HG03575 (cell line): ENCODE measurements around the gene ROS1.
"Not testable (repeated sequence)": the region's sequence is repeated elsewhere in the genome, so short reads cannot be mapped to it uniquely, and the experiment has no call there.

Experiments used
- ATAC-seq: cut with Tn5 transposase; IDR thresholded peaks from one replicate; pipeline ENCODE4 v1.9.1; 2021; ENCODE audit not compliant: unreplicated experiment, insufficient number of reproducible peaks, low FRiP score; ENCODE audit errors: extremely low read depth

ROS1 gene

GRCh38 chr6:117391874-117392583 is 33.7 kb downstream of the ROS1 start:
- ATAC-seq, result no peak

DNA sequence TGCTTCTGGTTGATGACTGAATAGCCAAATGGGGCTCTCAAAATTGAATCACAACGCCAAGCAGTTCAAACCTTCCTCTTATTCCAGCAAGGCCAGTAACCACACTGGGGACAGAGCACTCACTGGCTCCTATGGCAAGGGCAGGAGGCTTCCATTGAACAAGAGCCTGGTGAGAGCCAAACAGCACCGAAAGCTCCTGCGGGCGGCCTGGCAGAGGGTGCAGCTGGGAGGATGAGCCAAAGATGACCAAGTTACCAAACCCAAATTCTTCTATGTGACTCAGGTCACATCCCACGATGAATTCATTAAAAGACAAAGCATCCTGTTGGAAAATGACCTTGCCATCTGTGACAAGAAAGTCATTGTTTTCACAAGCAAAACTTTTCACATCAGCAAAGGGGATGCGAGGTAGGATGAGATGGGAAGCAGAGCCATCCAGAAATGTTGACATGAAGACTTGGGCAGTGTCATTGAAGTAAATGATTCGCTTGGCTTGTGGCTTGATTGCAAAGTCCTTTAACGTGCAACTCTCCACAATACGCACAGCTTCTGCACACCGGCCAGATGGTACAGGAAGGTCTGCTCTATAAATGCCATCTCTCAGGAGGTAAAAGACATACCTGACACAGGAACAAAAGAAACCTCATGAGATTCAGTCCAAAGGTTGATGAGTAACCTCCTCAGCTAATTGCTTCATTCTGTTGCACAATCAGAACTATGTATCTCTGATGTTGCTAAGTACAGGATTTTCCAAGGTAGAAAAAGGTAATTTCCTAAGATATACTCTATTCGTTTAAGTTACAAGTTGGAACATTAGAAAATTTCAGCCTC is 36.3 kb downstream of the ROS1 start:
- ATAC-seq, result no peak

GRCh38 chr6:117387454-117387974 is 38.2 kb downstream of the ROS1 start:
- no peak for ATAC-seq

GRCh38 chr6:117384659-117385058 is 41.1 kb downstream of the ROS1 start:
- no peak for ATAC-seq

DNA sequence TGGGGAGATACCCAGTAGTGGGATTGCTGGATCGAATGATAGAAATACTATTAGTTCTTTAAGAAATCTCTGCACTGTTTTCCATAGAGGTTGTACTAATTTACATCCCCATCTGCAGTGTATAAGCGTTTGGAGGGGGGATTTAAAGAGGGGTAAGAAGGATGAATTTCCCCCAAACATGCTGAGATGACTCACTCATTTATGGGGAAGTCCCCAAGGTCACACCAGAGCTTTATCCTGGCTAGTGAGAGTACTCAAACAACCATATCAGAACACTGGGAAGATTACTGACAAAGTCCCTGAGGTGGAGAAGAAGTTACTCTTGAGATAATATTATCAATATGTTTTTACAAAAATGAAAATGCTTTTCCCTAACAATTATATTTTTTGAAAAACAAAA is 44.0 kb downstream of the ROS1 start:
- no peak for ATAC-seq

GRCh38 chr6:117380298-117380697 is 45.4 kb downstream of the ROS1 start:
- no peak for ATAC-seq

GRCh38 chr6:117375446-117375845 is 50.3 kb downstream of the ROS1 start:
- no peak for ATAC-seq

- ATAC-seq, result no peak
Observed at GRCh38 chr6:117373211-117373813, 52.4 kb downstream of the ROS1 start.

DNA sequence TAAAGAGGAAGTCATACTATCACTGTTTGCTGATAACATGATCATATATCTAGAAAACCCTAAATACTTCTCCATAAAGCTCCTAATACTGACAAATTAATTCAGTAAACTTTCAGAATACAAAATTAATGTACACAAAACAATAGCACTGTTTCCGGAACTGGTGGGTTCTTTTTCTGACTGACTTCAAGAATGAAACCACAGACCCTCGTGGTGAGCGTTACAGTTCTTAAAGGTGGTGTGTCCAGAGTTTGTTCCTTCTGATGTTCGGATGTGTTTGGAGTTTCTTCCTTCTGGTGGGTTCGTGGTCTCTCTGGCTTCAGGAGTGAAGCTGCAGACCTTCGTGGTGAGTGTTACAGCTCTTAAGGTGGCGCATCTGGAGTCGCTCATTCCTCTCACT is 53.5 kb downstream of the ROS1 start:
- ATAC-seq, result not testable (repeated sequence)

- no peak for ATAC-seq
Observed at GRCh38 chr6:117371492-117371891, 54.2 kb downstream of the ROS1 start.

- no peak for ATAC-seq
Observed at GRCh38 chr6:117359581-117359980, 66.2 kb downstream of the ROS1 start.

DNA sequence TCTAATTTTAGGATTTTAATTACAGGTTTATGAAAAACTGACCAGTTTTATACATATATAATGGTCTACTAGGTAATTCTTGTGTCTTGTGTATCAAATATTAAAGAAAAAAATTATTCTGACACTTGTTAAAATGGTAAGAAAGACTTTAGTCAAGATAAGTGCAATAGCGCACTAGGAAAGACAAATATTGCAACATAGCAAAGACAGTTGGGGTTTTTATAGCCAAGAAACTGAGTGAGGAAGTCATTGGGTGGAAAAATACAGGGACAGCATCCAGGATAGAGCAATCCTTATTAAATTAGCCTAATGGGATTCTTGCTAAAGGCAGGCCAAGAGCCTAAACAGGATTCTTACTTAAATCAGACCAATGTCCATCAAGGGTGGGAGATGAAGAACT is 71.1 kb downstream of the ROS1 start:
- ATAC-seq, result no peak

GRCh38 chr6:117352466-117353081 is 73.2 kb downstream of the ROS1 start:
- no peak for ATAC-seq

GRCh38 chr6:117351521-117351920 is 74.2 kb downstream of the ROS1 start:
- ATAC-seq, result no peak

DNA sequence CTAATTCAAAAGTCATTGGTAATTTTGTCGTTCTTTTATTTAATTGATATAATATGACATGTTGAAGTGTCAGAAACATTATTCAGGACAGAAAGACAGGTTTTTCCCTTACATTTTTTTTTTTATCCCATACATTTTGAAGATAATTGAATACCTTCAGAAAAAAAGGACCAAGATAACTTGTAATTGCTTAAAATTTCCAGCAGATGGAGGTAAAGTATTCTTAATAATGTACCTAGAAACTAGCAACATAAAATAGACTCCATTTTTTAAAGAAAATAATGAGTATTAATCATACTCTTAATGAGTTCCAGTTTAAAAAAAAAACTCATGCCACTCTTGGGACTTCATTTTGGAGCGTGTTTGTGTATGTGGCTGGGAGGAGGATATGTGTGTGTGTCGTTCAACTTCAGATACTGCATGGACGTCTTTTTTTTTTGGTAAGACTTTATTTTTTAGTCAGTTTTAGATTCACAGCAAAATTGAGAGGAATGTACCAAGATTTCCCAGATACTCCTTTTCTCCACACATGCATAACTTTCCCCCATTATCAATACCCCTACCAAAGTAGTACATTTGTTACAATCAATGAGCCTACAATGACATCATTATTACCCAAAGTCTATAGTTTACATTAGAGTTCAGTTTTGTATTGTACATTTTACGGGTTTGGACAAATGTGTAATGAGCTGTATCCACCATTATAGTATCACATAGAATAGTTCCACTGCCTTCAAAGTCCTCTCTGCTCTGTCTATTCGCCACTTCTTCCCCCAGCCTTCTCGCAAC is 79.4 kb downstream of the ROS1 start:
- ATAC-seq, result no peak

DNA sequence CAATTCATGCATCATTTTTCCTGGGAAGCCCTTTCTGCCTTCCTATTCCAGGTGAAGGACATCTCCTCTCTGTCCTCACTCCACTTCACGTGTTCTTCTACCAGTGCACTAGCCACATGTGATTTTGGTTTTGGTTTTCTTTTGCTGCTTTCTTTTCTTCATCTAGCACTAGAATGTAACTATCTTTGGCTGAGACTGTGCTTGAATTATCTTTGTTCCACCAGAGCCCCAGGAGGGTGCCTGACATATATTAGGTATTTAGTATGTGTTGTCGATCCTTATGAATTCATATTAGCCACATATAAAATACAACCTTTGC is 80.5 kb downstream of the ROS1 start:
- no peak for ATAC-seq

- no peak for ATAC-seq
Observed at GRCh38 chr6:117344444-117345291, 81.1 kb downstream of the ROS1 start.

GRCh38 chr6:117338567-117338966 is 87.2 kb downstream of the ROS1 start:
- no peak for ATAC-seq
